Measurements from ENCODE around the gene FTH1. TPM values are rescaled to one million over a fixed set of nuclear protein-coding genes. Genes with fewer than 3 reads are reported as not detected.

Gene FTH1
- polyA plus RNA-seq, 4 donors: 3,413 to 10,000 (median 8,267) TPM

GRCh38 chr11:61914471-61915171, 52.8 kb downstream of the FTH1 start:
- Histone ChIP-seq H3K4me3 (ENCODE audit: low read depth in 1 of 3, low read length in 3 of 3) (no peak overlapping the region), H3K4me1 (ENCODE audit: control insufficient read depth in 3 of 3, insufficient read depth in 2 of 3, low read depth in 1 of 3, low read length in 2 of 3) (peaks cover 0 to 21% (median 0%) of the 10 kb centered on the region in 3 donors), H3K27me3 (ENCODE audit: control insufficient read depth in 3 of 3, insufficient read depth in 3 of 3, low read length in 3 of 3) (peaks cover 0 to 26% (median 0%) of the 10 kb centered on the region in 3 donors), H3K27ac (ENCODE audit: low read depth in 1 of 3, low read length in 2 of 3) (no peak overlapping the region), H3K36me3 (ENCODE audit: control insufficient read depth in 3 of 3, insufficient read depth in 2 of 3, low read depth in 1 of 3, low read length in 3 of 3) (peaks cover 0 to 16% (median 0%) of the 10 kb centered on the region in 3 donors), H3K9me3 (ENCODE audit: control insufficient read depth in 2 of 2, insufficient read depth in 1 of 2, low read depth in 1 of 2, low read length in 1 of 2) (no peaks in the 10 kb centered on the region)
- no peak for FAIRE-seq
- DNase-seq: no peak
- WGBS, 3 donors: 79 to 84% (median 83%) methylated on average over 7 of the region's 7 CpGs

Other genes with a start within 250 kb of the FTH1 start
- 10 to 100 TPM; 19.9 to 48.1 (median 22.3) TPM for gene MYRF, start 215.0 kb downstream of the FTH1 start, polyA plus RNA-seq
- 100 to 1,000 TPM; 116 to 211 (median 189) TPM for gene TMEM258, start 175.0 kb downstream of the FTH1 start, polyA plus RNA-seq
- 10 to 100 TPM in 2 of 4 donors, 1 to 10 TPM in 2; 5.8 to 32.1 (median 14.5) TPM for gene FEN1, start 174.7 kb downstream of the FTH1 start, polyA plus RNA-seq
- 10 to 100 TPM in 1 of 4 donors, 1 to 10 TPM in 1, under 1 TPM in 2; 0.45 to 15.9 (median 2.1) TPM for gene FADS1, start 150.6 kb downstream of the FTH1 start, polyA plus RNA-seq
- 100 to 1,000 TPM in 1 of 4 donors, 10 to 100 TPM in 1, 1 to 10 TPM in 2; 2.4 to 147 (median 7.7) TPM for gene FADS2, start 139.3 kb downstream of the FTH1 start, polyA plus RNA-seq
- gene FADS3, start 76.1 kb downstream of the FTH1 start, polyA plus RNA-seq: 10 to 100 TPM in 1 of 4 donors, 1 to 10 TPM in 3; 5.3 to 17.9 (median 6.0) TPM
- gene RAB3IL1, start 50.1 kb downstream of the FTH1 start, polyA plus RNA-seq: 10 to 100 TPM in 1 of 4 donors, 1 to 10 TPM in 2, under 1 TPM in 1; 0.45 to 29.9 (median 7.2) TPM
- gene BEST1, start 17.3 kb downstream of the FTH1 start, polyA plus RNA-seq: 1 to 10 TPM; 2.7 to 4.7 (median 3.9) TPM
- gene INCENP, start 156.4 kb upstream of the FTH1 start, polyA plus RNA-seq: 10 to 100 TPM in 2 of 4 donors, 1 to 10 TPM in 2; 4.5 to 24.2 (median 12.5) TPM
- gene SCGB1D1, start 222.6 kb upstream of the FTH1 start, polyA plus RNA-seq: not detected
- gene SCGB2A1, start 241.0 kb upstream of the FTH1 start, polyA plus RNA-seq: under 1 TPM in 1 of 4 donors, not detected in 3; 0.28 TPM

Measured in small intestine (tissue), 7 donors.